Coronary artery (tissue), 2 donors: ENCODE measurements around the gene OLFML2A.

Experiments used
- DNase-seq: peaks from one replicate; pipeline ENCODE4 v3.0.0-alpha.2; 2017; ENCODE audit warnings: low spot score
- H3K27ac ChIP-seq, 2 donors: fragments of 200-600 bp; sonication (generic); one replicate each; pipeline ENCODE4 v1.5.1; 2016 to 2019
- H3K4me3 ChIP-seq: fragments of 200-600 bp; sonication (generic); 2 replicates; pipeline ENCODE4 v1.5.1; 2016; ENCODE audit warnings: mild to moderate bottlenecking, moderate library complexity
- CTCF ChIP-seq: fragments of 200-600 bp; sonication (generic); IDR thresholded peaks from one replicate; pipeline ENCODE4 v1.5.1; 2019; ENCODE audit warnings: antibody characterized with exemption

The OLFML2A gene

GRCh38 chr9:124861342-124862229 is 84.7 kb downstream of the OLFML2A start, which contains the start of the genes ARPC5L and RPL35:
ARPC5L (plus strand) TSS chr9:124862130; CDS start chr9:124869291, 7,161 bp downstream.
RPL35 (minus strand) TSS chr9:124861957; CDS start chr9:124861912, 45 bp downstream.
- TF ChIP-seq CTCF, result no peak
- H3K27ac ChIP-seq, result peak within 1 kb of the TSS; percentile 89 to 93

GRCh38 chr9:124863371-124863871 is 86.5 kb downstream of the OLFML2A start:
- TF ChIP-seq CTCF, result no peak
- no peak for DNase-seq
- peak overlapping the region in 1 of 2 donors; percentile 33 for H3K27ac ChIP-seq
- H3K4me3 ChIP-seq, result no peak overlapping the region

More at GRCh38 chr9:124861342-124862229, 84.7 kb downstream of the OLFML2A start, which contains the start of the genes ARPC5L and RPL35:
- peak; percentile 94 for DNase-seq
- peak within 1 kb of the TSS; percentile 75 for H3K4me3 ChIP-seq
